Measurements from ENCODE around the gene FKBP1A. TPM values are rescaled to one million over a fixed set of nuclear protein-coding genes. Genes with fewer than 3 reads are reported as not detected.

Gene FKBP1A
- total and polyA plus RNA-seq, 9 of the 15 experiments (the other 6 are each of a cell fraction or from before 2014, with no cell fraction given): 48.8 to 502 (median 89.6) TPM

DNA sequence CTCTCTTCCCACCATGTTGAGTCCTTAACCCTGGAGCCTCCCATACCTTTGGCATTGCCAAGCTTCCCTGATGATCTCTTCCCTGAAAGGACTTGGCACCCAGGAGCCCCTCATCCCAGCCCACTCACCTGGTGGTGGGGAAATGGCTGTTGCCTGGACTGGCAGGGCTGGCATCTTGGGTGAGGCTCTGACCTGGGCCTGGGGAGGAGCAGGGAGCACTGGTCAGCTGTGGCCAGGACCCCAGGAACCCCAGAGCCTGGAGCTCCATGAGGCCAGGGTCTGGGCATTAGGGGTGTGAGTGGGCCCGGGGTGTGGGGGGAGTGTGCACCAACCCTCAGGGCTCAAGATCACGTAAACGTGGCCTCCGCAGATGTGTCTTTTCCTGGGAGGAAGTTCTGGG is 73.4 kb downstream of the FKBP1A start:
- H3K9me1 ChIP-seq (ENCODE audit: control insufficient read depth, insufficient read depth, low read length): no peaks in the 10 kb centered on the region
- CTCF ChIA-PET (ENCODE audit: low intra/inter-chr PET ratio): no interaction called here
- in situ Hi-C loops (cut with MboI) (no loop called here), intact Hi-C loops (cut with micrococcal nuclease) (loop anchor here (10.0 kb wide), 1 partner anchor 185 kb away; no protein-coding TSS in a partner anchor)
- H2AFZ ChIP-seq (ENCODE audit: low read depth, low read length): no peak overlapping the region
- TF ChIP-seq RBM17 (IDR thresholded peaks at IDR 0.05; ENCODE audit: borderline replicate concordance, low read depth, low read length) (no peak), HNRNPLL (IDR thresholded peaks at IDR 0.05; ENCODE audit: low read depth, low read length, poor library complexity, severe bottlenecking) (no peak), MXD1 (CRISPR knock-in tag; IDR thresholded peaks at IDR 0.05; ENCODE audit: borderline replicate concordance, poor library complexity, severe bottlenecking) (no peak), PYGO2 (tag; IDR thresholded peaks at IDR 0.05) (no peak), POLR2AphosphoS5 (IDR thresholded peaks at IDR 0.05; ENCODE audit: control insufficient read depth, insufficient read depth, low read depth, low read length) (no peak), GTF2A2 (tag; IDR thresholded peaks at IDR 0.05) (no peak), SUPT5H (IDR thresholded peaks at IDR 0.05) (no peak), ZNF551 (CRISPR knock-in tag; IDR thresholded peaks at IDR 0.05) (no peak), NUFIP1 (IDR thresholded peaks at IDR 0.05; ENCODE audit: partially characterized antibody) (no peak), BRD4 (IDR thresholded peaks at IDR 0.05) (no peak), ZNF134 (CRISPR knock-in tag; conservative IDR thresholded peaks at IDR 0.05) (no peak), ZBTB12 (CRISPR knock-in tag; IDR thresholded peaks at IDR 0.05) (no peak)
- no peaks in the 10 kb centered on the region for H3K27me3 ChIP-seq (ENCODE audit: control insufficient read depth in 2 of 2, insufficient read depth in 2 of 2, low read length in 2 of 2)
- no peak overlapping the region for H3K27ac ChIP-seq (ENCODE audit: extremely low read depth, low read depth, low read length)
- no peaks in the 10 kb centered on the region for H3K9me3 ChIP-seq (replicated peaks; ENCODE audit: control insufficient read depth, insufficient read depth, low read depth, low read length)
- H3K9ac ChIP-seq (ENCODE audit: insufficient read depth in 1 of 2, low read depth in 2 of 2, low read length in 2 of 2): no peak overlapping the region
- no peaks in the 10 kb centered on the region for H3K79me2 ChIP-seq (ENCODE audit: control insufficient read depth, insufficient read depth, low read length)
- no peaks in the 10 kb centered on the region for H3K36me3 ChIP-seq (ENCODE audit: control insufficient read depth, insufficient read depth, low read length)
- POLR2A ChIA-PET: interaction anchor here (1.0 kb wide), 1 partner anchor 19 kb away, joined by 3 read pairs; no protein-coding TSS in a partner anchor
- DNase-seq (ENCODE audit: extremely low read depth in 1 of 4, low spot score in 3 of 4) (no peak), FAIRE-seq (no peak), ATAC-seq (no peak)
- H3K4me2 ChIP-seq (ENCODE audit: insufficient read depth, low read length): no peak overlapping the region
- no peaks in the 10 kb centered on the region for H4K20me1 ChIP-seq (replicated peaks; ENCODE audit: control insufficient read depth, insufficient read depth, low read length)
- BruUV-seq (replicated peaks): no TSS peak
- peaks cover 2 to 4% of the 10 kb centered on the region in 2 experiments; a peak in 3 of 5 replicates for H3K4me1 ChIP-seq (replicated peaks in 1 of 2; ENCODE audit: control insufficient read depth in 2 of 2, insufficient read depth in 2 of 2, low read length in 2 of 2)
- WGBS (ENCODE audit: insufficient coverage, low coverage, missing lambda C conversion rate): 40% methylated on average over 1 of the region's 4 CpGs
- H3K4me3 ChIP-seq: no peak overlapping the region

Data from K562 (cell line).